ENCODE measurements around the gene TBC1D8. TPM values are rescaled to one million over a fixed set of nuclear protein-coding genes. Genes with fewer than 3 reads are reported as not detected.

The TBC1D8 gene
- total and polyA plus RNA-seq, 9 of the 15 experiments (the other 6 are each of a cell fraction or from before 2014, with no cell fraction given), result 0.36 to 1.3 (median 0.82) TPM

GRCh38 chr2:100978582-100979191, 172.5 kb downstream of the TBC1D8 start:
- no peak for TF ChIP-seq TCF7L2 (IDR thresholded peaks at IDR 0.05; ENCODE audit: low read depth, low read length)
- peak; percentile 42 for TF ChIP-seq ZFP36 (IDR thresholded peaks at IDR 0.05; ENCODE audit: low read depth, low read length, partially characterized antibody)
- CTCF ChIA-PET (ENCODE audit: low intra/inter-chr PET ratio), result interaction anchor here (0.7 kb wide), 1 partner anchor 273 kb away, joined by 3 read pairs; no protein-coding TSS in a partner anchor
- 0 out of 5 replicates have a peak, but pooled peaks cover 0 to 4% of the 10 kb centered on the region in 2 experiments for H3K4me1 ChIP-seq (replicated peaks in 1 of 2; ENCODE audit: control insufficient read depth in 2 of 2, insufficient read depth in 2 of 2, low read length in 2 of 2)
- H3K9me3 ChIP-seq (replicated peaks; ENCODE audit: control insufficient read depth, insufficient read depth, low read depth, low read length), result no peaks in the 10 kb centered on the region
- H3K9me1 ChIP-seq (ENCODE audit: control insufficient read depth, insufficient read depth, low read length), result peaks cover 5% of the 10 kb centered on the region
- H3K79me2 ChIP-seq (ENCODE audit: control insufficient read depth, insufficient read depth, low read length), result no peaks in the 10 kb centered on the region
- intact Hi-C loops (cut with micrococcal nuclease), result no loop called here
- no peak overlapping the region for H3K27ac ChIP-seq (ENCODE audit: extremely low read depth, low read depth, low read length)
- ATAC-seq (no peak), DNase-seq (ENCODE audit: extremely low read depth in 1 of 4, low spot score in 3 of 4) (no peak), FAIRE-seq (no peak)
- no peak overlapping the region for H3K9ac ChIP-seq (ENCODE audit: insufficient read depth in 1 of 2, low read depth in 2 of 2, low read length in 2 of 2)
- H3K4me2 ChIP-seq (ENCODE audit: insufficient read depth, low read length), result no peak overlapping the region
- H2AFZ ChIP-seq (ENCODE audit: low read depth, low read length), result no peak overlapping the region
- BruUV-seq (replicated peaks), result no TSS peak
- H4K20me1 ChIP-seq (replicated peaks; ENCODE audit: control insufficient read depth, insufficient read depth, low read length), result no peaks in the 10 kb centered on the region; the same call in 1 of the 2 replicates
- H3K36me3 ChIP-seq (ENCODE audit: control insufficient read depth, insufficient read depth, low read length), result no peaks in the 10 kb centered on the region
- no peak overlapping the region for H3K4me3 ChIP-seq
- POLR2A ChIA-PET, result interaction anchor here (0.7 kb wide), 2 partner anchors 23 to 90 kb away, joined by 3 to 4 read pairs; partner anchors contain the start of gene RPL31
- WGBS (ENCODE audit: insufficient coverage, low coverage, missing lambda C conversion rate), result 7% methylated on average over 16 of the region's 16 CpGs
- in situ Hi-C loops (cut with MboI), result no loop called here
- peaks cover 48 to 90% of the 10 kb centered on the region in 2 experiments for H3K27me3 ChIP-seq (ENCODE audit: control insufficient read depth in 2 of 2, insufficient read depth in 2 of 2, low read length in 2 of 2)

GRCh38 chr2:100977511-100977910, 173.7 kb downstream of the TBC1D8 start:
- BruUV-seq (replicated peaks), result no TSS peak
- POLR2A ChIA-PET, result interaction anchor here (1.2 kb wide), 1 partner anchor 24 kb away, joined by 6 read pairs; the partner anchor contains the start of gene RPL31
- no peak for TF ChIP-seq HDAC2 (IDR thresholded peaks at IDR 0.05)
- TF ChIP-seq ZNF124 (CRISPR knock-in tag; IDR thresholded peaks at IDR 0.05), result no peak
- no peak for TF ChIP-seq ZNF311 (CRISPR knock-in tag; IDR thresholded peaks at IDR 0.05)
- TF ChIP-seq ARNT (IDR thresholded peaks at IDR 0.05), result no peak
- no peak for TF ChIP-seq CUX1 (CRISPR knock-in tag; IDR thresholded peaks at IDR 0.05)

More at GRCh38 chr2:100977511-100977910, 173.7 kb downstream of the TBC1D8 start:
- ATAC-seq, result no peak
- Histone ChIP-seq H3K27me3 (ENCODE audit: control insufficient read depth in 2 of 2, insufficient read depth in 2 of 2, low read length in 2 of 2) (peaks cover 55 to 90% of the 10 kb centered on the region in 2 experiments), H3K36me3 (ENCODE audit: control insufficient read depth, insufficient read depth, low read length) (no peaks in the 10 kb centered on the region), H2AFZ (ENCODE audit: low read depth, low read length) (no peak overlapping the region), H3K9me3 (replicated peaks; ENCODE audit: control insufficient read depth, insufficient read depth, low read depth, low read length) (no peaks in the 10 kb centered on the region), H4K20me1 (replicated peaks; ENCODE audit: control insufficient read depth, insufficient read depth, low read length) (peaks cover 4% of the 10 kb centered on the region; the same call in 1 of the 2 replicates), H3K9me1 (ENCODE audit: control insufficient read depth, insufficient read depth, low read length) (peaks cover 5% of the 10 kb centered on the region), H3K27ac (ENCODE audit: extremely low read depth, low read depth, low read length) (no peak overlapping the region), H3K4me3 (no peak overlapping the region), H3K4me2 (ENCODE audit: insufficient read depth, low read length) (no peak overlapping the region), H3K79me2 (ENCODE audit: control insufficient read depth, insufficient read depth, low read length) (no peaks in the 10 kb centered on the region), H3K4me1 (replicated peaks in 1 of 2; ENCODE audit: control insufficient read depth in 2 of 2, insufficient read depth in 2 of 2, low read length in 2 of 2) (no peaks in the 10 kb centered on the region), H3K9ac (ENCODE audit: insufficient read depth in 1 of 2, low read depth in 2 of 2, low read length in 2 of 2) (no peak overlapping the region)
- in situ Hi-C loops (cut with MboI), result no loop called here
- no peak for DNase-seq (ENCODE audit: extremely low read depth in 1 of 4, low spot score in 3 of 4)
- CTCF ChIA-PET (ENCODE audit: low intra/inter-chr PET ratio), result no interaction called here
- intact Hi-C loops (cut with micrococcal nuclease), result no loop called here
- FAIRE-seq, result no peak
- 10% methylated on average over 12 of the region's 12 CpGs for WGBS (ENCODE audit: insufficient coverage, low coverage, missing lambda C conversion rate)

All from K562 (cell line).